Psoas muscle (tissue), 8 donors: ENCODE measurements around the gene DDX43. TPM values are rescaled to one million over a fixed set of nuclear protein-coding genes. Genes with fewer than 3 reads are reported as not detected.

Experiments used
- ATAC-seq, 4 donors: fragments of 200-7000 bp; cut with Tn5 transposase; one replicate each; pipeline ENCODE4 v1.9.1; 2020; ENCODE audit warnings: moderate library complexity in 3 of 4, mild to moderate bottlenecking in 2 of 4
- DNase-seq, 2 donors: peaks; one replicate each; pipeline ENCODE4 v3.0.0-alpha.2; 2020
- H3K27ac ChIP-seq: fragments of 200-600 bp; one replicate; pipeline ENCODE4 v1.8.0; 2022
- H3K27me3 ChIP-seq, 3 donors: fragments of 200-600 bp in 1 of 3; one replicate each; pipeline versions ENCODE4 v1.6.1 to v1.8.0; 2013 to 2022; ENCODE audit warnings: low read length in 2 of 3, mild to moderate bottlenecking in 2 of 3, moderate library complexity in 1 of 3; ENCODE audit not compliant: insufficient read depth in 3 of 3
- H3K36me3 ChIP-seq, 2 donors: fragments of 200-600 bp in 1 of 2; one replicate each; pipeline versions ENCODE4 v1.6.1 to v1.8.0; 2013 to 2022; ENCODE audit warnings: low read depth in 1 of 2, mild to moderate bottlenecking in 1 of 2, moderate library complexity in 1 of 2; ENCODE audit not compliant: insufficient read depth in 1 of 2
- H3K4me1 ChIP-seq: fragments of 200-600 bp; one replicate; pipeline ENCODE4 v1.8.0; 2022
- H3K4me3 ChIP-seq: fragments of 200-600 bp; one replicate; pipeline ENCODE4 v1.8.0; 2022; ENCODE audit warnings: mild to moderate bottlenecking
- H3K9me3 ChIP-seq: fragments of 200-600 bp; one replicate; pipeline ENCODE4 v1.8.0; 2022
- WGBS, 3 donors: extraction: QIAGEN DNeasy Blood & Tissue Kit; methylation state at CpG; one replicate each; pipeline versions ENCODE4 v1.1.6 to v1.1.7; 2013; 5-methylcytosine and 5-hydroxymethylcytosine counted together
- intact Hi-C, 2 donors: fragments of 100-400 bp; cut with DNase I; formaldehyde crosslinking; loops; one replicate each; pipeline versions ENCODE4 v1.11.0 to v1.14.2; 2022
- polyA plus RNA-seq, 3 donors: library from polyadenylated mRNA; stranded (reverse); fragments of 200-250 nt; gene quantifications; one replicate each; pipeline ENCODE4 v1.2.3, GENCODE V29; 2013
- total RNA-seq, 4 donors: library from RNA; stranded (reverse); fragmentation: NEBNext Ultra II Directional in 2 of 4; extraction: Animal tissue kit (Norgen Biotek cat#: 25700) in 2 of 4; gene quantifications; one replicate each; pipeline versions ENCODE4 v1.2.1 to v1.2.4, GENCODE V29; 2021 to 2023
- TF ChIP-seq, protein P1 (sequence below): fragments of 200-600 bp; IDR thresholded peaks from one replicate; pipeline ENCODE4 v1.8.0; 2022; ENCODE audit warnings: antibody characterized with exemption
- donor health status: healthy with polysubstance abuse.
- donor health status: DM: no; HTN: no; CAD: no; lungs with moderate emphysema.
- donor health status: Bipolar disorder and iron deficiency.
- donor health status: healthy.
- donor health status: DM: yes; HTN: yes; CAD: no.
- donor health status: DM: no; HTN: no; CAD: no.
- donor health status: DM: no; HTN: no; CAD: no.
- donor health status: DM: yes; HTN: yes; CAD: no.

DDX43 gene
- total and polyA plus RNA-seq, 7 donors: 0.10 to 0.27 (median 0.12) TPM; not detected in 2

DNA sequence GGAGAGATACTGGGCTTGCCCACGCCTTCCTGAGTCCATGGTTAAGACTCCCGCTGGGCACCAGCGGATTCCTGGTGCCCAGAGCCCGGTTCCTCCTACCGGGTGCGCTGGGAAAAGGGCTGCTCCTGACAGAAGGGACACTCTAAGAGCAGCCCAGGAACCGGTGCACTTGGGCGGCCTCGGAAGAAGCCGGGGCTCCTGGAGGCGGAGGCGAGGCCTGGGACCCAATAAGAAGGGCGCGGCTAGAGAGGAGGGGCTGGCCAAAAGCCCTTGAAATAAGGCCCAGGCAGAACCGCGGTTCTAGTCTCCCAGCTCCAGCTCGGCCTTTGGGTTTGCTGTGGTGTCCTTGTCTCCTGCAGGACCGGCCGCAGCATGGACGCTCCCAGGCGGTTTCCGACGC is 32.3 kb upstream of the DDX43 start, which contains the start of gene KHDC3L:
Gene KHDC3L (plus strand): TSS at position 301 of the 400 bp plus-strand sequence. CDS start 72 bp downstream, at position 373.
- 85 to 94% (median 92%) methylated on average over 23 of the region's 23 CpGs for WGBS, 3 donors
- intact Hi-C loops: no loop called here
- ATAC-seq: no peak

DNA sequence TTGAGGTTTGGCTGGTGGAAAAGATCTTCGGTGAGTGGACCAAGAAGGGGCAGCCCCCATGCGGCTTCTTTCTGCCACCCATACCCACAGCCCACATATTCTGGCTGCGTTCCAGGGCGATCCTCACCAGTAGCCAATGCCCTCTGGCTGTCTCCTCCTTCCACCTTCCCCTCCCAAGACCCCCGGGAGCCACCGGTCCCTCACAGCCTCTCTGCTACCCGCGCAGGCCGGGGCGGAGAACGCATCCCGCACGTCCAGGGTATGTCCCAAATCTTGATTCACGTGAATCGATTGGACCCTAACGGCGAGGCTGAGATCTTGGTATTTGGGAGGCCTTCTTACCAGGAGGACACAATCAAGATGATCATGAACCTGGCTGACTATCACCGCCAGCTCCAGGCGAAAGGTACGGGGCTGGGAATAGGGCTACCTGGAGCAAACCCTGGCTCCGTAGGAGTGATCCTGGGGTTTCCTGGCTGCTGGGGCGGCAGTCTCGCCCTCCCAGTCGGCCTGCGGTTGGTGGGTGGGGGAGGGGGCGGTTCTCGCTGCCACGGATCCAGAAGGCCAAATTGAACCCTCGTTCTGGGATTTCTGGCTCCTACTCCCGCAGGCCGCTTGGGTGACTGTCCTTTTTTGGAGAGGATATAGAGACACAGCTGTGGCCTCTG is 31.6 kb upstream of the DDX43 start:
- Histone ChIP-seq H3K9me3 (no peaks in the 10 kb centered on the region), H3K4me3 (no peak overlapping the region), H3K4me1 (no peaks in the 10 kb centered on the region), H3K36me3 (no peaks in the 10 kb centered on the region), H3K27me3 (no peaks in the 10 kb centered on the region), H3K27ac (no peak overlapping the region)
- DNase-seq (no peak), ATAC-seq (no peak)
- intact Hi-C loops: no loop called here
- 93 to 94% (median 94%) methylated on average over 31 of the region's 31 CpGs for WGBS, 3 donors
- TF ChIP-seq, protein P1, sequence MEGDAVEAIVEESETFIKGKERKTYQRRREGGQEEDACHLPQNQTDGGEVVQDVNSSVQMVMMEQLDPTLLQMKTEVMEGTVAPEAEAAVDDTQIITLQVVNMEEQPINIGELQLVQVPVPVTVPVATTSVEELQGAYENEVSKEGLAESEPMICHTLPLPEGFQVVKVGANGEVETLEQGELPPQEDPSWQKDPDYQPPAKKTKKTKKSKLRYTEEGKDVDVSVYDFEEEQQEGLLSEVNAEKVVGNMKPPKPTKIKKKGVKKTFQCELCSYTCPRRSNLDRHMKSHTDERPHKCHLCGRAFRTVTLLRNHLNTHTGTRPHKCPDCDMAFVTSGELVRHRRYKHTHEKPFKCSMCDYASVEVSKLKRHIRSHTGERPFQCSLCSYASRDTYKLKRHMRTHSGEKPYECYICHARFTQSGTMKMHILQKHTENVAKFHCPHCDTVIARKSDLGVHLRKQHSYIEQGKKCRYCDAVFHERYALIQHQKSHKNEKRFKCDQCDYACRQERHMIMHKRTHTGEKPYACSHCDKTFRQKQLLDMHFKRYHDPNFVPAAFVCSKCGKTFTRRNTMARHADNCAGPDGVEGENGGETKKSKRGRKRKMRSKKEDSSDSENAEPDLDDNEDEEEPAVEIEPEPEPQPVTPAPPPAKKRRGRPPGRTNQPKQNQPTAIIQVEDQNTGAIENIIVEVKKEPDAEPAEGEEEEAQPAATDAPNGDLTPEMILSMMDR: no peak

More for the DNA sequence above, 32.3 kb upstream of the DDX43 start, which contains the start of gene KHDC3L:
- no peaks in the 10 kb centered on the region for H3K4me1 ChIP-seq
- H3K9me3 ChIP-seq: no peaks in the 10 kb centered on the region
- H3K27ac ChIP-seq: no peak within 1 kb of the TSS
- H3K27me3 ChIP-seq: no peaks in the 10 kb centered on the region
- no peak within 1 kb of the TSS for H3K4me3 ChIP-seq
- DNase-seq: no peak
- TF ChIP-seq, protein P1: no peak
- no peaks in the 10 kb centered on the region for H3K36me3 ChIP-seq

DNA sequence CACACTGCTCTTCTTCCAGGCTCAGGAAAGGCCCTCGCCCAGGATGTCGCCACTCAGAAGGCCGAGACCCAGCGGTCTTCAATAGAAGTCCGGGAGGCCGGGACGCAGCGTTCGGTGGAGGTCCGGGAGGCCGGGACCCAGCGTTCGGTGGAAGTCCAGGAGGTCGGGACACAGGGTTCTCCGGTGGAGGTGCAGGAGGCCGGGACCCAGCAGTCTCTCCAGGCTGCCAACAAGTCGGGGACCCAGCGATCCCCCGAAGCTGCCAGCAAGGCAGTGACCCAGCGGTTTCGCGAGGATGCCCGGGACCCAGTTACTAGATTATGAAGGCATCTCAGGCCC is 31.1 kb upstream of the DDX43 start:
- Histone ChIP-seq H3K27me3 (no peaks in the 10 kb centered on the region), H3K36me3 (no peaks in the 10 kb centered on the region), H3K9me3 (no peaks in the 10 kb centered on the region), H3K4me1 (no peaks in the 10 kb centered on the region), H3K27ac (no peak overlapping the region), H3K4me3 (no peak overlapping the region)
- TF ChIP-seq, protein P1: no peak
- DNase-seq (no peak), ATAC-seq (no peak)
- 93 to 96% (median 94%) methylated on average over 23 of the region's 23 CpGs for WGBS, 3 donors
- intact Hi-C loops: no loop called here

DNA sequence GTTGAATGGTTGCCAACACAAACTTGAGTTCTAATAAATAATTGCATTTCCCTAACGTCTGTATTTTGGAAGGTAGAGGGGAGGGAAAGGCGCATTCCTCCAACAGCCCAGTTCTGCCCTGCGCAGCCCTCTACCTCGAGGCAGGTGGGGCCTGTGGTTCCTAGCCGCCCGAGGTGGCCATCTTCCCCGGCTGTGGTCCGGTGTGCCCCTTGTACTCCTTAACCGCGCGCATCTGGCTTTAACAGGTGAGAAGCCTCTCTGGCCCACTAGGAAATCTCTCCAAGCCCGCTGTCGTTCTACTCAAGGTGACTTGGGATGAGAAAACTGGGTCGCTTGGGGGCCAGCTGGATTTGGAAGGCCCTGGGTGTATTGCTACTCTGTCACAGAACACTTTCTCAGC is 30.5 kb upstream of the DDX43 start:
- TF ChIP-seq, protein P1: no peak
- Histone ChIP-seq H3K27ac (no peak overlapping the region), H3K4me3 (no peak overlapping the region), H3K9me3 (no peaks in the 10 kb centered on the region), H3K27me3 (no peaks in the 10 kb centered on the region), H3K4me1 (no peaks in the 10 kb centered on the region), H3K36me3 (no peaks in the 10 kb centered on the region)
- no peak for DNase-seq
- no peak for ATAC-seq
- 86 to 89% (median 87%) methylated on average over 14 of the region's 14 CpGs for WGBS, 3 donors
- intact Hi-C loops: no loop called here

DNA sequence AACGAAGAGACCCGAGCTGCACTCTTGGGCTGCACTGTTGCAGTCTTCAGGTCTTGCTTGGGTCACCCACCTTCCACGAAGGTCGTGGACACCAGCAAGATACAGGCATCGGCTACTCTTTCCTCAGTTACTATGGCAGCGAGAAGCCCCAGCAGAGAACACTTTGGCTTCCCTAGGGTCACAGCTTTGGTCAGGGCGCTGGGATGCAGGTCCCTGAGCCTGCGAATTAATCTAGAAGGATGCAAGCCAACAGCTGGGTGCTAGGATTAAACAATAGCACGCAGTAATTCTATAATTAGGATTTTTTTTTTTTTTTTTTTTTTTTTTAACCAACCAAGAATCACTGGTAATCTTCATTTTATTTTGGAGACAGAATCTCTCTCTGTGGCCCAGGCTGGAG is 30.1 kb upstream of the DDX43 start:
- ATAC-seq (no peak), DNase-seq (no peak)
- Histone ChIP-seq H3K36me3 (no peaks in the 10 kb centered on the region), H3K4me3 (no peak overlapping the region), H3K4me1 (no peaks in the 10 kb centered on the region), H3K27me3 (no peaks in the 10 kb centered on the region), H3K27ac (no peak overlapping the region), H3K9me3 (no peaks in the 10 kb centered on the region)
- intact Hi-C loops: no loop called here
- WGBS, 3 donors: 85 to 89% (median 88%) methylated on average over 9 of the region's 9 CpGs
- TF ChIP-seq, protein P1: no peak
